GM23338 (cell line): ENCODE data around the gene HSF5. TPM values are rescaled to one million over a fixed set of nuclear protein-coding genes. Genes with fewer than 3 reads are reported as not detected.

ENCODE experiments used
- ATAC-seq: fragments of 200-7000 bp; cut with Tn5 transposase; 3 replicates; pipeline ENCODE4 v1.9.1; 2020
- DNase-seq: peaks from one replicate; pipeline ENCODE4 v3.0.0-alpha.2; 2015; ENCODE audit warnings: low spot score
- H2AFZ ChIP-seq: fragments of 200-600 bp; sonication (generic); 2 replicates; pipeline ENCODE4 v1.8.0; 2016; ENCODE audit warnings: antibody characterized with exemption, mild to moderate bottlenecking, moderate library complexity
- H3F3A ChIP-seq: fragments of 200-600 bp; sonication (generic); replicated peaks from 2 replicates; pipeline ENCODE4 v1.8.0; 2017; ENCODE audit warnings: antibody characterized with exemption, mixed run types, low read depth
- H3K27ac ChIP-seq: fragments of 200-600 bp; sonication (generic); 2 replicates; pipeline ENCODE4 v1.6.1; 2016; ENCODE audit warnings: low read depth
- H3K27me3 ChIP-seq: fragments of 200-600 bp; sonication (generic); 2 replicates; pipeline ENCODE4 v1.8.0; 2016; ENCODE audit warnings: mild to moderate bottlenecking, mixed run types, moderate library complexity; ENCODE audit not compliant: insufficient read depth
- H3K36me3 ChIP-seq: fragments of 200-600 bp; sonication (generic); 2 replicates; pipeline ENCODE4 v1.8.0; 2016; ENCODE audit warnings: mild to moderate bottlenecking; ENCODE audit not compliant: insufficient read depth
- H3K4me1 ChIP-seq: fragments of 200-600 bp; sonication (generic); 2 replicates; pipeline ENCODE4 v1.8.0; 2016; ENCODE audit warnings: mild to moderate bottlenecking, moderate library complexity; ENCODE audit not compliant: insufficient read depth
- H3K4me2 ChIP-seq: fragments of 200-600 bp; sonication (generic); 2 replicates; pipeline ENCODE4 v1.7.1; 2017; ENCODE audit warnings: mixed run types
- H3K4me3 ChIP-seq: fragments of 200-600 bp; sonication (generic); 2 replicates; pipeline ENCODE4 v1.6.1; 2016; ENCODE audit warnings: mixed run types
- H3K79me2 ChIP-seq: fragments of 200-600 bp; sonication (generic); replicated peaks from 2 replicates; pipeline ENCODE4 v1.8.0; 2017; ENCODE audit warnings: mild to moderate bottlenecking; ENCODE audit not compliant: insufficient read depth
- H3K9me2 ChIP-seq: fragments of 200-600 bp; sonication (generic); 2 replicates; pipeline ENCODE4 v1.8.0; 2017; ENCODE audit not compliant: insufficient read depth
- H4K20me1 ChIP-seq: fragments of 200-600 bp; sonication (generic); replicated peaks from 2 replicates; pipeline ENCODE4 v1.8.0; 2017; ENCODE audit warnings: mild to moderate bottlenecking; ENCODE audit not compliant: insufficient read depth
- H3K27ac Mint-ChIP-seq: 2 replicates; pipeline ENCODE4 v1.8.0; 2020; ENCODE audit warnings: inconsistent platforms, mild to moderate bottlenecking, moderate library complexity, mixed read lengths
- H3K27me3 Mint-ChIP-seq: 3 replicates; pipeline ENCODE4 v1.8.0; 2022; ENCODE audit warnings: low read depth, mild to moderate bottlenecking, moderate library complexity, mixed read lengths, inconsistent platforms; ENCODE audit not compliant: insufficient read depth, poor library complexity
- H3K36me3 Mint-ChIP-seq: 3 replicates; pipeline ENCODE4 v1.8.0; 2021; ENCODE audit warnings: low read depth, mild to moderate bottlenecking, inconsistent platforms, moderate library complexity, mixed read lengths
- H3K4me1 Mint-ChIP-seq: 3 replicates; pipeline ENCODE4 v1.8.0; 2020; ENCODE audit warnings: mild to moderate bottlenecking, inconsistent platforms, mixed read lengths
- H3K4me3 Mint-ChIP-seq: 3 replicates; pipeline ENCODE4 v1.8.0; 2021; ENCODE audit warnings: moderate library complexity, mild to moderate bottlenecking, inconsistent platforms, mixed read lengths
- H3K9me3 Mint-ChIP-seq: 3 replicates; pipeline ENCODE4 v1.8.0; 2020; ENCODE audit warnings: moderate library complexity, mild to moderate bottlenecking, inconsistent platforms, mixed read lengths
- CREB1 ChIP-seq: fragments of 250-450 bp; sonication (Bioruptor Pico); IDR thresholded peaks from 2 replicates; pipeline ENCODE4 v1.5.0; 2020; ENCODE audit warnings: low read depth, mild to moderate bottlenecking, moderate library complexity
- EZH2 ChIP-seq: fragments of 200-600 bp; sonication (generic); IDR thresholded peaks from one replicate; pipeline ENCODE4 v1.8.0; 2017; ENCODE audit warnings: antibody characterized with exemption, mild to moderate bottlenecking, low read depth; ENCODE audit not compliant: unreplicated experiment
- EZH2phosphoT487 ChIP-seq: fragments of 200-600 bp; sonication (generic); IDR thresholded peaks from one replicate; pipeline ENCODE4 v1.8.1; 2018; ENCODE audit warnings: antibody characterized with exemption; ENCODE audit not compliant: unreplicated experiment
- NANOG ChIP-seq: IDR thresholded peaks from 2 replicates; pipeline ENCODE4 v1.6.1; 2016; ENCODE audit warnings: antibody characterized with exemption, borderline replicate concordance
- ZNF114 ChIP-seq: fragments of 250-450 bp; sonication (Bioruptor Pico); IDR thresholded peaks from 2 replicates; pipeline ENCODE4 v1.5.0; 2020; ENCODE audit warnings: mild to moderate bottlenecking, moderate library complexity
- polyA plus RNA-seq: library from polyadenylated mRNA; unstranded; fragments of >200 nt; fragmentation: Nextera tagmentation; extraction: Ambion mirVana; gene quantifications from 2 replicates; pipeline ENCODE4 v1.2.1, GENCODE V29; 2016
- total RNA-seq: library from RNA; depleted of rRNA; stranded (reverse); fragments of >200 nt; shearing (Covaris generic); gene quantifications from 2 replicates; pipeline ENCODE4 v1.2.3, GENCODE V29; 2014
- TF ChIP-seq, protein P1 (sequence below): fragments of 250-450 bp; sonication (Bioruptor Pico); IDR thresholded peaks from 2 replicates; pipeline ENCODE4 v1.5.0; 2020; ENCODE audit warnings: mild to moderate bottlenecking, moderate library complexity
- TF ChIP-seq, protein P2 (sequence below), 2 experiments: fragments of 200-600 bp in 1 of 2; sonication (generic) in 1 of 2; conservative IDR thresholded peaks; 2 replicates each; pipeline versions ENCODE4 v1.5.1 to v1.6.1; 2016 to 2017; ENCODE audit warnings: antibody characterized with exemption in 2 of 2, low read depth in 2 of 2, mild to moderate bottlenecking in 2 of 2, moderate library complexity in 1 of 2
- TF ChIP-seq, protein P3 (sequence below): IDR thresholded peaks from one replicate; pipeline ENCODE4 v1.6.1; 2018; ENCODE audit warnings: antibody characterized with exemption; ENCODE audit not compliant: unreplicated experiment

The HSF5 gene
- total and polyA plus RNA-seq, 2 experiments from 2014 or later: 0.24 TPM; not detected in 1

DNA sequence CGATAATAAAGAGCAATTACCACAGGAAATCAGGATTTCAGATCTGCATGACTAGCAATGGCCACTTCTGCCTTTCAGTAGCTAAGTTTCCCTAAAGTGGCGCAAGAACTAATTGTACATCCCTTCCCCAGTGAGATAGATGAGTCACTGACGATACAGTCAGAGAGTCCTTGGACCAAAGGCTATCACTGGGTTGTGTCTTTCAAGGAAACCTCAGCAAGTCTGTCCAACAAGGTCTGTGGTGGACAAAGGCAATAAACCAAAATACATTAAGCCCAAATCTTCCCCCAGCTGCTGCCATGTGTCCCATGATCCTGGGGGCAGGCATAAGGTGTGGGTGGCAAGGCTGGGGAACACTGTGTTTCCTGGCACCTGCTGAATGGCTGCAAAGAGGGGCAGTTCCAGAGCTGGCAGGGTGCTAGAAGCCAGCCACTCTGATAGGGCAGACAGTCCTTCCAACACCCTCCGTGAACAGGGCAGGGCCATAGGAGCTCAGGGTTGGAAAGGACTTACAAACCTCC lies 46.8 kb upstream of the HSF5 start (continued):
- TF ChIP-seq, protein P1, sequence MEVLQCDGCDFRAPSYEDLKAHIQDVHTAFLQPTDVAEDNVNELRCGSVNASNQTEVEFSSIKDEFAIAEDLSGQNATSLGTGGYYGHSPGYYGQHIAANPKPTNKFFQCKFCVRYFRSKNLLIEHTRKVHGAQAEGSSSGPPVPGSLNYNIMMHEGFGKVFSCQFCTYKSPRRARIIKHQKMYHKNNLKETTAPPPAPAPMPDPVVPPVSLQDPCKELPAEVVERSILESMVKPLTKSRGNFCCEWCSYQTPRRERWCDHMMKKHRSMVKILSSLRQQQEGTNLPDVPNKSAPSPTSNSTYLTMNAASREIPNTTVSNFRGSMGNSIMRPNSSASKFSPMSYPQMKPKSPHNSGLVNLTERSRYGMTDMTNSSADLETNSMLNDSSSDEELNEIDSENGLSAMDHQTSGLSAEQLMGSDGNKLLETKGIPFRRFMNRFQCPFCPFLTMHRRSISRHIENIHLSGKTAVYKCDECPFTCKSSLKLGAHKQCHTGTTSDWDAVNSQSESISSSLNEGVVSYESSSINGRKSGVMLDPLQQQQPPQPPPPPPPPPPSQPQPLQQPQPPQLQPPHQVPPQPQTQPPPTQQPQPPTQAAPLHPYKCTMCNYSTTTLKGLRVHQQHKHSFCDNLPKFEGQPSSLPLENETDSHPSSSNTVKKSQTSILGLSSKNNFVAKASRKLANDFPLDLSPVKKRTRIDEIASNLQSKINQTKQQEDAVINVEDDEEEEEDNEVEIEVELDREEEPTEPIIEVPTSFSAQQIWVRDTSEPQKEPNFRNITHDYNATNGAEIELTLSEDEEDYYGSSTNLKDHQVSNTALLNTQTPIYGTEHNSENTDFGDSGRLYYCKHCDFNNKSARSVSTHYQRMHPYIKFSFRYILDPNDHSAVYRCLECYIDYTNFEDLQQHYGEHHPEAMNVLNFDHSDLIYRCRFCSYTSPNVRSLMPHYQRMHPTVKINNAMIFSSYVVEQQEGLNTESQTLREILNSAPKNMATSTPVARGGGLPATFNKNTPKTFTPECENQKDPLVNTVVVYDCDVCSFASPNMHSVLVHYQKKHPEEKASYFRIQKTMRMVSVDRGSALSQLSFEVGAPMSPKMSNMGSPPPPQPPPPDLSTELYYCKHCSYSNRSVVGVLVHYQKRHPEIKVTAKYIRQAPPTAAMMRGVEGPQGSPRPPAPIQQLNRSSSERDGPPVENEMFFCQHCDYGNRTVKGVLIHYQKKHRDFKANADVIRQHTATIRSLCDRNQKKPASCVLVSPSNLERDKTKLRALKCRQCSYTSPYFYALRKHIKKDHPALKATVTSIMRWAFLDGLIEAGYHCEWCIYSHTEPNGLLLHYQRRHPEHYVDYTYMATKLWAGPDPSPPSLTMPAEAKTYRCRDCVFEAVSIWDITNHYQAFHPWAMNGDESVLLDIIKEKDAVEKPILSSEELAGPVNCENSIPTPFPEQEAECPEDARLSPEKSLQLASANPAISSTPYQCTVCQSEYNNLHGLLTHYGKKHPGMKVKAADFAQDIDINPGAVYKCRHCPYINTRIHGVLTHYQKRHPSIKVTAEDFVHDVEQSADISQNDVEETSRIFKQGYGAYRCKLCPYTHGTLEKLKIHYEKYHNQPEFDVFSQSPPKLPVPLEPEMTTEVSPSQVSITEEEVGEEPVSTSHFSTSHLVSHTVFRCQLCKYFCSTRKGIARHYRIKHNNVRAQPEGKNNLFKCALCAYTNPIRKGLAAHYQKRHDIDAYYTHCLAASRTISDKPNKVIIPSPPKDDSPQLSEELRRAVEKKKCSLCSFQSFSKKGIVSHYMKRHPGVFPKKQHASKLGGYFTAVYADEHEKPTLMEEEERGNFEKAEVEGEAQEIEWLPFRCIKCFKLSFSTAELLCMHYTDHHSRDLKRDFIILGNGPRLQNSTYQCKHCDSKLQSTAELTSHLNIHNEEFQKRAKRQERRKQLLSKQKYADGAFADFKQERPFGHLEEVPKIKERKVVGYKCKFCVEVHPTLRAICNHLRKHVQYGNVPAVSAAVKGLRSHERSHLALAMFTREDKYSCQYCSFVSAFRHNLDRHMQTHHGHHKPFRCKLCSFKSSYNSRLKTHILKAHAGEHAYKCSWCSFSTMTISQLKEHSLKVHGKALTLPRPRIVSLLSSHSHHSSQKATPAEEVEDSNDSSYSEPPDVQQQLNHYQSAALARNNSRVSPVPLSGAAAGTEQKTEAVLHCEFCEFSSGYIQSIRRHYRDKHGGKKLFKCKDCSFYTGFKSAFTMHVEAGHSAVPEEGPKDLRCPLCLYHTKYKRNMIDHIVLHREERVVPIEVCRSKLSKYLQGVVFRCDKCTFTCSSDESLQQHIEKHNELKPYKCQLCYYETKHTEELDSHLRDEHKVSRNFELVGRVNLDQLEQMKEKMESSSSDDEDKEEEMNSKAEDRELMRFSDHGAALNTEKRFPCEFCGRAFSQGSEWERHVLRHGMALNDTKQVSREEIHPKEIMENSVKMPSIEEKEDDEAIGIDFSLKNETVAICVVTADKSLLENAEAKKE (CRISPR knock-in tag): no peak
- TF ChIP-seq, protein P2, sequence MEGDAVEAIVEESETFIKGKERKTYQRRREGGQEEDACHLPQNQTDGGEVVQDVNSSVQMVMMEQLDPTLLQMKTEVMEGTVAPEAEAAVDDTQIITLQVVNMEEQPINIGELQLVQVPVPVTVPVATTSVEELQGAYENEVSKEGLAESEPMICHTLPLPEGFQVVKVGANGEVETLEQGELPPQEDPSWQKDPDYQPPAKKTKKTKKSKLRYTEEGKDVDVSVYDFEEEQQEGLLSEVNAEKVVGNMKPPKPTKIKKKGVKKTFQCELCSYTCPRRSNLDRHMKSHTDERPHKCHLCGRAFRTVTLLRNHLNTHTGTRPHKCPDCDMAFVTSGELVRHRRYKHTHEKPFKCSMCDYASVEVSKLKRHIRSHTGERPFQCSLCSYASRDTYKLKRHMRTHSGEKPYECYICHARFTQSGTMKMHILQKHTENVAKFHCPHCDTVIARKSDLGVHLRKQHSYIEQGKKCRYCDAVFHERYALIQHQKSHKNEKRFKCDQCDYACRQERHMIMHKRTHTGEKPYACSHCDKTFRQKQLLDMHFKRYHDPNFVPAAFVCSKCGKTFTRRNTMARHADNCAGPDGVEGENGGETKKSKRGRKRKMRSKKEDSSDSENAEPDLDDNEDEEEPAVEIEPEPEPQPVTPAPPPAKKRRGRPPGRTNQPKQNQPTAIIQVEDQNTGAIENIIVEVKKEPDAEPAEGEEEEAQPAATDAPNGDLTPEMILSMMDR (conservative IDR thresholded peaks at IDR 0.05; ENCODE audit: low read depth in 2 of 2): no peak
- TF ChIP-seq CREB1 (no peak), EZH2 (no peak), ZNF114 (CRISPR knock-in tag) (no peak), EZH2phosphoT487 (no peak), NANOG (no peak)

DNA sequence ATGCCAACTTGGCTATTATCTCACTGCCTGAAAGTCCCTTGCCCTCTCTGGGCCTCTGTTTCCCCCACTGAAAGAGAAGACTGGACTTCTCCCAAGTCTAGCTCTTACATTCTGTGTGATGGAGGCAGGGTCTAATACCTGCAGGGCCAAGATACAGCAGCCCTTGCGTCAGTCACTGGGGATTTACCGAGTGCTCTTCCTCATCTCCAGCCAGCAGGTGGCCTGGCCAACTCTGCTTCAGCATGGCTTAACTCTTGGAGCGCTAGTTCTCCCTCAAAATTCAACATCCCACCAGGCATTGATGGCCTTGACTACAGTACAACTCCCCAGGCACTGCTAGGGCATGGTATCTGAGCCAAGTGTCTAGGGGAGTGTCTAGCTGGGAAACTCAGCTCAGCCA lies 46.1 kb upstream of the HSF5 start:
- Mint-ChIP-seq H3K27ac (no peak overlapping the region), H3K27me3 (peaks cover 20% of the 10 kb centered on the region), H3K9me3 (no peaks in the 10 kb centered on the region)

More for the DNA sequence above, 46.1 kb upstream of the HSF5 start:
- Mint-ChIP-seq H3K4me1 (peaks cover 41% of the 10 kb centered on the region), H3K4me3 (no peak overlapping the region), H3K36me3 (no peaks in the 10 kb centered on the region; the same call in 2 of the 3 replicates)
- H3K27ac ChIP-seq: no peak overlapping the region
- H3K4me3 ChIP-seq: no peak overlapping the region
- no peak overlapping the region for H3K4me2 ChIP-seq
- no peaks in the 10 kb centered on the region for H3K79me2 ChIP-seq
- 0 out of 2 replicates have a peak, but pooled peaks cover 9% of the 10 kb centered on the region for H3K27me3 ChIP-seq
- no peak for ATAC-seq
- DNase-seq: peak; percentile 38
- no peaks in the 10 kb centered on the region for H4K20me1 ChIP-seq
- peak overlapping the region; percentile 63; the same call in 1 of the 2 replicates for H2AFZ ChIP-seq
- no peaks in the 10 kb centered on the region for H3K36me3 ChIP-seq
- H3F3A ChIP-seq: no peaks in the 10 kb centered on the region
- H3K9me2 ChIP-seq: no peaks in the 10 kb centered on the region
- TF ChIP-seq, protein P2 (conservative IDR thresholded peaks at IDR 0.05; ENCODE audit: low read depth in 2 of 2): peak in 1 of 2 experiments; percentile 31; a peak in 1 of 4 replicates
- TF ChIP-seq, protein P3, sequence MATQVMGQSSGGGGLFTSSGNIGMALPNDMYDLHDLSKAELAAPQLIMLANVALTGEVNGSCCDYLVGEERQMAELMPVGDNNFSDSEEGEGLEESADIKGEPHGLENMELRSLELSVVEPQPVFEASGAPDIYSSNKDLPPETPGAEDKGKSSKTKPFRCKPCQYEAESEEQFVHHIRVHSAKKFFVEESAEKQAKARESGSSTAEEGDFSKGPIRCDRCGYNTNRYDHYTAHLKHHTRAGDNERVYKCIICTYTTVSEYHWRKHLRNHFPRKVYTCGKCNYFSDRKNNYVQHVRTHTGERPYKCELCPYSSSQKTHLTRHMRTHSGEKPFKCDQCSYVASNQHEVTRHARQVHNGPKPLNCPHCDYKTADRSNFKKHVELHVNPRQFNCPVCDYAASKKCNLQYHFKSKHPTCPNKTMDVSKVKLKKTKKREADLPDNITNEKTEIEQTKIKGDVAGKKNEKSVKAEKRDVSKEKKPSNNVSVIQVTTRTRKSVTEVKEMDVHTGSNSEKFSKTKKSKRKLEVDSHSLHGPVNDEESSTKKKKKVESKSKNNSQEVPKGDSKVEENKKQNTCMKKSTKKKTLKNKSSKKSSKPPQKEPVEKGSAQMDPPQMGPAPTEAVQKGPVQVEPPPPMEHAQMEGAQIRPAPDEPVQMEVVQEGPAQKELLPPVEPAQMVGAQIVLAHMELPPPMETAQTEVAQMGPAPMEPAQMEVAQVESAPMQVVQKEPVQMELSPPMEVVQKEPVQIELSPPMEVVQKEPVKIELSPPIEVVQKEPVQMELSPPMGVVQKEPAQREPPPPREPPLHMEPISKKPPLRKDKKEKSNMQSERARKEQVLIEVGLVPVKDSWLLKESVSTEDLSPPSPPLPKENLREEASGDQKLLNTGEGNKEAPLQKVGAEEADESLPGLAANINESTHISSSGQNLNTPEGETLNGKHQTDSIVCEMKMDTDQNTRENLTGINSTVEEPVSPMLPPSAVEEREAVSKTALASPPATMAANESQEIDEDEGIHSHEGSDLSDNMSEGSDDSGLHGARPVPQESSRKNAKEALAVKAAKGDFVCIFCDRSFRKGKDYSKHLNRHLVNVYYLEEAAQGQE: no peak
- H3K4me1 ChIP-seq: peaks cover 12% of the 10 kb centered on the region
